WERI-Rb-1 (cell line): ENCODE measurements around the gene MLF2.
A peak's percentile ranks its signal among the peaks of the same experiment; 100 is the strongest.

Source experiments
- DNase-seq: peaks from one replicate; pipeline ENCODE4 v3.0.0-alpha.2; 2020
- H3K27ac ChIP-seq: fragments of 250-450 bp; sonication (Bioruptor Pico); 2 replicates; pipeline ENCODE4 v1.5.1; 2020; ENCODE audit warnings: mild to moderate bottlenecking, moderate library complexity
- H3K27me3 ChIP-seq: fragments of 250-450 bp; sonication (Bioruptor Pico); 2 replicates; pipeline ENCODE4 v1.5.1; 2021; ENCODE audit warnings: mild to moderate bottlenecking, low read depth, moderate library complexity; ENCODE audit not compliant: insufficient read depth, severe bottlenecking
- H3K36me3 ChIP-seq: fragments of 250-450 bp; sonication (Bioruptor Pico); 2 replicates; pipeline ENCODE4 v1.5.1; 2020; ENCODE audit warnings: mild to moderate bottlenecking, moderate library complexity
- H3K4me3 ChIP-seq: 2 replicates; pipeline ENCODE4 v1.5.1; 2011; ENCODE audit warnings: low read depth, mild to moderate bottlenecking, control low read depth, low read length
- H3K9me3 ChIP-seq: fragments of 250-450 bp; sonication (Bioruptor Pico); 2 replicates; pipeline ENCODE4 v1.5.1; 2021; ENCODE audit warnings: mild to moderate bottlenecking, moderate library complexity; ENCODE audit not compliant: severe bottlenecking
- TF ChIP-seq, protein P1 (sequence below): IDR thresholded peaks from 2 replicates; pipeline ENCODE4 v1.5.1; 2011; ENCODE audit warnings: low read depth, mild to moderate bottlenecking, control low read depth, inconsistent platforms, low read length

The MLF2 gene

DNA sequence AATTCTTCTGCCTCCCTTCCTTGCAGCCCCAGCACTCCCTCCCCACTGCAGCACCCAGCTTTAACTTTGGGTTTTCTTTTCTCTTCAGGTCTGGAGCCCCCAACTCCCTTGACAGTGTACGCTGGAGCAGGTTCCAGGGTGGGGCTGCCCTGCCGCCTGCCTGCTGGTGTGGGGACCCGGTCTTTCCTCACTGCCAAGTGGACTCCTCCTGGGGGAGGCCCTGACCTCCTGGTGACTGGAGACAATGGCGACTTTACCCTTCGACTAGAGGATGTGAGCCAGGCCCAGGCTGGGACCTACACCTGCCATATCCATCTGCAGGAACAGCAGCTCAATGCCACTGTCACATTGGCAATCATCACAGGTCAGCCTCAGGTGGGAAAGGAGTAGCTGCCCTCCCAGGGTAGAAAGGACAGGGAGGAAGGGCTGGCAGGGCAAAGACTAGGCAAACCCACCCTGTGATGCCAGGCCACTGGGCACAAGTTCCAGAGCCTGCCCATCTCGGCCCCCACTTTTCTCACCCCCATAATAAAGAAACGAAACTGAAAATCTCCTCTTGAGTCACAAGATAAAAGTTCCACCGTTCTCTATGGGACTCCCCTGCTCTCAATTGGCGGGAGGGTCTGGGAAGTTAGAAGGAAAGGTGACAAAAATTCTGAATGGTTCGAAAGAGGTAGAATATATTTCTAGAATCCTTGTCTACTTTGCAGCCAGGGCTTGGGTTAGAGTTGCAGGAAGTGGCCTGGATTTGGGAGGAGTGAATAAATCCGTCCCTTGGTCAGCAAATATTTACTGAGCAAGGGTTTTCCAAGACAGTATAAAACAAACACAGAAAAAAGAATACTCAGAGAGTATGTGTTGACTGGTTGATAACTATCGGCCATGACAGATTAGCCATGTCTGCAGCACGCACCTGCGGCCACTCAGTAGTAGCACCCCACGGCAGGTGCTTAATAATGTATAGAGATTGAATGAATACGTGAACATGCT, 22.5 kb upstream of the MLF2 start:
- Histone ChIP-seq H3K27ac (no peak overlapping the region), H3K36me3 (peaks cover 57% of the 10 kb centered on the region), H3K4me3 (no peak overlapping the region), H3K9me3 (no peaks in the 10 kb centered on the region), H3K27me3 (no peaks in the 10 kb centered on the region)
- TF ChIP-seq, protein P1, sequence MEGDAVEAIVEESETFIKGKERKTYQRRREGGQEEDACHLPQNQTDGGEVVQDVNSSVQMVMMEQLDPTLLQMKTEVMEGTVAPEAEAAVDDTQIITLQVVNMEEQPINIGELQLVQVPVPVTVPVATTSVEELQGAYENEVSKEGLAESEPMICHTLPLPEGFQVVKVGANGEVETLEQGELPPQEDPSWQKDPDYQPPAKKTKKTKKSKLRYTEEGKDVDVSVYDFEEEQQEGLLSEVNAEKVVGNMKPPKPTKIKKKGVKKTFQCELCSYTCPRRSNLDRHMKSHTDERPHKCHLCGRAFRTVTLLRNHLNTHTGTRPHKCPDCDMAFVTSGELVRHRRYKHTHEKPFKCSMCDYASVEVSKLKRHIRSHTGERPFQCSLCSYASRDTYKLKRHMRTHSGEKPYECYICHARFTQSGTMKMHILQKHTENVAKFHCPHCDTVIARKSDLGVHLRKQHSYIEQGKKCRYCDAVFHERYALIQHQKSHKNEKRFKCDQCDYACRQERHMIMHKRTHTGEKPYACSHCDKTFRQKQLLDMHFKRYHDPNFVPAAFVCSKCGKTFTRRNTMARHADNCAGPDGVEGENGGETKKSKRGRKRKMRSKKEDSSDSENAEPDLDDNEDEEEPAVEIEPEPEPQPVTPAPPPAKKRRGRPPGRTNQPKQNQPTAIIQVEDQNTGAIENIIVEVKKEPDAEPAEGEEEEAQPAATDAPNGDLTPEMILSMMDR, result no peak
- no peak for DNase-seq

DNA sequence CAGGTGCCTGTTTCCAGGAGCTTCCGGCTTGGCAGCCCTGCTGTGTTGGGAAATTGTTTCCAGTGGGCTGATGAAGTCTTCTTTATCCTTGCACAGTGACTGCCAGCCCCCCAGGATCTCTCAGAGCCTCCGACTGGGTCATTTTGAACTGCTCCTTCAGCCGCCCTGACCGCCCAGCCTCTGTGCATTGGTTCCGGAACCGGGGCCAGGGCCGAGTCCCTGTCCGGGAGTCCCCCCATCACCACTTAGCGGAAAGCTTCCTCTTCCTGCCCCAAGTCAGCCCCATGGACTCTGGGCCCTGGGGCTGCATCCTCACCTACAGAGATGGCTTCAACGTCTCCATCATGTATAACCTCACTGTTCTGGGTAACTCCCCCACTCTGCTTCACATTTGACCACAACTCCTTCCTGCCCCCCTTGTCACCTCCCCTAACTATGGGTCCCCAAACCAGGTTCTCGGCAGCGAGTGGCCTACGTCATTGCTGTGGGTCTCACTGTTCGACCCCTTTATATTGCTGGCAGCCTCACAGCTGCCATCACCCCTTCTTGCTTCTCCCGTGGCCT, 21.6 kb upstream of the MLF2 start:
- peaks cover 66% of the 10 kb centered on the region for H3K36me3 ChIP-seq
- H3K9me3 ChIP-seq, result no peaks in the 10 kb centered on the region
- H3K4me3 ChIP-seq, result no peak overlapping the region
- no peak for DNase-seq
- no peaks in the 10 kb centered on the region for H3K27me3 ChIP-seq
- H3K27ac ChIP-seq, result no peak overlapping the region
- TF ChIP-seq, protein P1, result no peak

DNA sequence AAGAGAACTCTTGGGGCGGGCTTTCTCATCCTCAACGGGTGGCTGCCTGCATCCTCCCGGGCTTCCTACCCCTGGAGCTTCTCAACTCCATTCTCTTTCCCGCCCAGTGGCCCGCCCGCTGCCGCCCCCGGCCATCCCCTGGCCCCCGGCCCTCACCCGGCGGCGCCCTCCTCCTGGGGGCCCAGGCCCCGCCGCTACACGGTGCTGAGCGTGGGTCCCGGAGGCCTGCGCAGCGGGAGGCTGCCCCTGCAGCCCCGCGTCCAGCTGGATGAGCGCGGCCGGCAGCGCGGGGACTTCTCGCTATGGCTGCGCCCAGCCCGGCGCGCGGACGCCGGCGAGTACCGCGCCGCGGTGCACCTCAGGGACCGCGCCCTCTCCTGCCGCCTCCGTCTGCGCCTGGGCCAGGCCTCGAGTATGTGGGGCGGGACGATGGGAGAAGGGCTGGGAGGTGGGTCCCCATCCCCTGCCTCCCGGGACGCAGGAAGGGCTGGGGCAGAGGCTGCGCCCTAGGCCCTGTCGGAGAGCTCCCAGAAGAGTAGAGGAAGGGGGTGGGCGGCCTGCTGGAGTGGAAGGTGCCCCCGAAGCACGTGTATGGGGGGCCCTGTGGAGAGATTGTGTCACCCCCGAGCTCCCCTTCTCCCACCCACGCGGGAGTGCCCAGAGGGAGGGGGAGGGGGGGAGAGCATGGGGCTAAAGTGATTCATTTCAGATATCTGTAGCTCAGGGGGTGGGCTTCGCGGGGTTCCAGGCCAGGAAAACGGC, 20.8 kb upstream of the MLF2 start:
- no peak for DNase-seq
- no peaks in the 10 kb centered on the region for H3K27me3 ChIP-seq
- no peak overlapping the region for H3K27ac ChIP-seq
- no peaks in the 10 kb centered on the region for H3K9me3 ChIP-seq
- H3K36me3 ChIP-seq, result peaks cover 71% of the 10 kb centered on the region
- TF ChIP-seq, protein P1, result no peak
- no peak overlapping the region for H3K4me3 ChIP-seq

DNA sequence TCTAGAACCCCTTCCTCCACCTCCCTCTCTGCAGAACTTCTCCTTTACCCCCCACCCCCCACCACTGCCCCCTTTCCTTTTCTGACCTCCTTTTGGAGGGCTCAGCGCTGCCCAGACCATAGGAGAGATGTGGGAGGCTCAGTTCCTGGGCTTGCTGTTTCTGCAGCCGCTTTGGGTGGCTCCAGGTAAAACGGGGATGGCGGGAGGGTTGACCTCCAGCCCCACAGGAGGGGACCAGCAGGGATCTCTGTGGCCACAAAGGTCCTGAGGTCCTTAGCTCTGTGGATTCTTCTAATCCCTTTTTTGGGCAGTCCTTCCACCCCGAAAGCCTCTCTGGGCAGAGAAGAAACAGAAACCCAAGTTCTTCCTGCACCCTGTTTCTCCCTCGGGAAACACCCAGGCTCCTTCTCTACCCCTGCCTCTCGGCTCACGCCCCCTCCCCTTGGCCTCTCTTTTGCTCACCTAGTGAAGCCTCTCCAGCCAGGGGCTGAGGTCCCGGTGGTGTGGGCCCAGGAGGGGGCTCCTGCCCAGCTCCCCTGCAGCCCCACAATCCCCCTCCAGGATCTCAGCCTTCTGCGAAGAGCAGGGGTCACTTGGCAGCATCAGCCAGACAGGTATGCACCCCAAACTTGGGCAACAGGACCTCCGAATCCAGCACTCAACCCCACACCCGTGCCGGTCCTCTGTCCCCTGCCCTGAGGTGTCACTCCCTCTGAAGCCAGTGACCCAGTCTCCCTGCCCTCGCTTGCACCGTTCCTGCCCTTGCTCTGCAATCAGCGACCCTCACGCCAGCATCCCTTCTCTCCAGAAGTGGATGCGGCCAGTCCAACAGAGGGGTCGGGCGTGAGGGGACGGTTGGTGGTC, 20.0 kb upstream of the MLF2 start:
- DNase-seq, result no peak
- H3K4me3 ChIP-seq, result no peak overlapping the region

DNA sequence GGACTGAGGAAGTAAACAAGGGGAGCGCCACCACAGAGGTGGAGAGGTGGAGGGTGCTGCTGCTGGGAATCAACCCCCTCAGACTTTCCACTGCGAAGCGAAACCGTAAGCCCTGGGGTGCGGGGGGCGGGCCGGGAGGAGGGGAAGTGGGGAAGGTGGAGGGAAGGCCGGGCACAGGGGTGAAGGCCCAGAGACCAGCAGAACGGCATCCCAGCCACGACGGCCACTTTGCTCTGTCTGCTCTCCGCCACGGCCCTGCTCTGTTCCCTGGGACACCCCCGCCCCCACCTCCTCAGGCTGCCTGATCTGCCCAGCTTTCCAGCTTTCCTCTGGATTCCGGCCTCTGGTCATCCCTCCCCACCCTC, 19.4 kb upstream of the MLF2 start, which contains the start of gene LAG3:
TSS of gene LAG3 (plus strand) at position 190 of the 365 bp plus-strand sequence. CDS start 333 bp downstream, outside the sequence.
- Histone ChIP-seq H3K36me3 (peaks cover 68% of the 10 kb centered on the region), H3K27me3 (no peaks in the 10 kb centered on the region), H3K27ac (peak within 1 kb of the TSS; percentile 14; the same call in 1 of the 2 replicates), H3K9me3 (no peaks in the 10 kb centered on the region), H3K4me3 (no peak within 1 kb of the TSS)
- TF ChIP-seq, protein P1, result no peak
- DNase-seq, result no peak

More for the DNA sequence above, 20.0 kb upstream of the MLF2 start:
- peak overlapping the region; percentile 14; the same call in 1 of the 2 replicates for H3K27ac ChIP-seq
- no peaks in the 10 kb centered on the region for H3K27me3 ChIP-seq
- peaks cover 71% of the 10 kb centered on the region for H3K36me3 ChIP-seq
- H3K9me3 ChIP-seq, result no peaks in the 10 kb centered on the region
- TF ChIP-seq, protein P1, result no peak
